GM23338 (cell line): ENCODE measurements around the gene PFDN4. TPM values are rescaled to one million over a fixed set of nuclear protein-coding genes. Genes with fewer than 3 reads are reported as not detected.
A peak's percentile ranks its signal among the peaks of the same experiment; 100 is the strongest.

Experiments used
- ATAC-seq: fragments of 200-7000 bp; cut with Tn5 transposase; 3 replicates; pipeline ENCODE4 v1.9.1; 2020
- DNase-seq: peaks from one replicate; pipeline ENCODE4 v3.0.0-alpha.2; 2015; ENCODE audit warnings: low spot score
- H2AFZ ChIP-seq: fragments of 200-600 bp; sonication (generic); 2 replicates; pipeline ENCODE4 v1.8.0; 2016; ENCODE audit warnings: antibody characterized with exemption, mild to moderate bottlenecking, moderate library complexity
- H3F3A ChIP-seq: fragments of 200-600 bp; sonication (generic); replicated peaks from 2 replicates; pipeline ENCODE4 v1.8.0; 2017; ENCODE audit warnings: antibody characterized with exemption, mixed run types, low read depth
- H3K27ac ChIP-seq: fragments of 200-600 bp; sonication (generic); 2 replicates; pipeline ENCODE4 v1.6.1; 2016; ENCODE audit warnings: low read depth
- H3K27me3 ChIP-seq: fragments of 200-600 bp; sonication (generic); 2 replicates; pipeline ENCODE4 v1.8.0; 2016; ENCODE audit warnings: mild to moderate bottlenecking, mixed run types, moderate library complexity; ENCODE audit not compliant: insufficient read depth
- H3K36me3 ChIP-seq: fragments of 200-600 bp; sonication (generic); 2 replicates; pipeline ENCODE4 v1.8.0; 2016; ENCODE audit warnings: mild to moderate bottlenecking; ENCODE audit not compliant: insufficient read depth
- H3K4me1 ChIP-seq: fragments of 200-600 bp; sonication (generic); 2 replicates; pipeline ENCODE4 v1.8.0; 2016; ENCODE audit warnings: mild to moderate bottlenecking, moderate library complexity; ENCODE audit not compliant: insufficient read depth
- H3K4me2 ChIP-seq: fragments of 200-600 bp; sonication (generic); 2 replicates; pipeline ENCODE4 v1.7.1; 2017; ENCODE audit warnings: mixed run types
- H3K4me3 ChIP-seq: fragments of 200-600 bp; sonication (generic); 2 replicates; pipeline ENCODE4 v1.6.1; 2016; ENCODE audit warnings: mixed run types
- H3K79me2 ChIP-seq: fragments of 200-600 bp; sonication (generic); replicated peaks from 2 replicates; pipeline ENCODE4 v1.8.0; 2017; ENCODE audit warnings: mild to moderate bottlenecking; ENCODE audit not compliant: insufficient read depth
- H3K9me2 ChIP-seq: fragments of 200-600 bp; sonication (generic); 2 replicates; pipeline ENCODE4 v1.8.0; 2017; ENCODE audit not compliant: insufficient read depth
- H4K20me1 ChIP-seq: fragments of 200-600 bp; sonication (generic); replicated peaks from 2 replicates; pipeline ENCODE4 v1.8.0; 2017; ENCODE audit warnings: mild to moderate bottlenecking; ENCODE audit not compliant: insufficient read depth
- H3K27ac Mint-ChIP-seq: 2 replicates; pipeline ENCODE4 v1.8.0; 2020; ENCODE audit warnings: inconsistent platforms, mild to moderate bottlenecking, moderate library complexity, mixed read lengths
- H3K27me3 Mint-ChIP-seq: 3 replicates; pipeline ENCODE4 v1.8.0; 2022; ENCODE audit warnings: low read depth, mild to moderate bottlenecking, moderate library complexity, mixed read lengths, inconsistent platforms; ENCODE audit not compliant: insufficient read depth, poor library complexity
- H3K36me3 Mint-ChIP-seq: 3 replicates; pipeline ENCODE4 v1.8.0; 2021; ENCODE audit warnings: low read depth, mild to moderate bottlenecking, inconsistent platforms, moderate library complexity, mixed read lengths
- H3K4me1 Mint-ChIP-seq: 3 replicates; pipeline ENCODE4 v1.8.0; 2020; ENCODE audit warnings: mild to moderate bottlenecking, inconsistent platforms, mixed read lengths
- H3K4me3 Mint-ChIP-seq: 3 replicates; pipeline ENCODE4 v1.8.0; 2021; ENCODE audit warnings: moderate library complexity, mild to moderate bottlenecking, inconsistent platforms, mixed read lengths
- H3K9me3 Mint-ChIP-seq: 3 replicates; pipeline ENCODE4 v1.8.0; 2020; ENCODE audit warnings: moderate library complexity, mild to moderate bottlenecking, inconsistent platforms, mixed read lengths
- EZH2 ChIP-seq: fragments of 200-600 bp; sonication (generic); IDR thresholded peaks from one replicate; pipeline ENCODE4 v1.8.0; 2017; ENCODE audit warnings: antibody characterized with exemption, mild to moderate bottlenecking, low read depth; ENCODE audit not compliant: unreplicated experiment
- EZH2phosphoT487 ChIP-seq: fragments of 200-600 bp; sonication (generic); IDR thresholded peaks from one replicate; pipeline ENCODE4 v1.8.1; 2018; ENCODE audit warnings: antibody characterized with exemption; ENCODE audit not compliant: unreplicated experiment
- POLR2AphosphoS5 ChIP-seq: IDR thresholded peaks from 2 replicates; pipeline ENCODE4 v1.6.1; 2016; ENCODE audit warnings: antibody characterized with exemption, low read depth
- ZNF331 ChIP-seq: fragments of 250-450 bp; sonication (Bioruptor Pico); IDR thresholded peaks from 2 replicates; pipeline ENCODE4 v1.5.0; 2020; ENCODE audit warnings: low read depth, mild to moderate bottlenecking, moderate library complexity
- polyA plus RNA-seq: library from polyadenylated mRNA; unstranded; fragments of >200 nt; fragmentation: Nextera tagmentation; extraction: Ambion mirVana; gene quantifications from 2 replicates; pipeline ENCODE4 v1.2.1, GENCODE V29; 2016
- total RNA-seq: library from RNA; depleted of rRNA; stranded (reverse); fragments of >200 nt; shearing (Covaris generic); gene quantifications from 2 replicates; pipeline ENCODE4 v1.2.3, GENCODE V29; 2014

Gene PFDN4
- total and polyA plus RNA-seq, 2 experiments from 2014 or later, result 105 to 477 TPM

DNA sequence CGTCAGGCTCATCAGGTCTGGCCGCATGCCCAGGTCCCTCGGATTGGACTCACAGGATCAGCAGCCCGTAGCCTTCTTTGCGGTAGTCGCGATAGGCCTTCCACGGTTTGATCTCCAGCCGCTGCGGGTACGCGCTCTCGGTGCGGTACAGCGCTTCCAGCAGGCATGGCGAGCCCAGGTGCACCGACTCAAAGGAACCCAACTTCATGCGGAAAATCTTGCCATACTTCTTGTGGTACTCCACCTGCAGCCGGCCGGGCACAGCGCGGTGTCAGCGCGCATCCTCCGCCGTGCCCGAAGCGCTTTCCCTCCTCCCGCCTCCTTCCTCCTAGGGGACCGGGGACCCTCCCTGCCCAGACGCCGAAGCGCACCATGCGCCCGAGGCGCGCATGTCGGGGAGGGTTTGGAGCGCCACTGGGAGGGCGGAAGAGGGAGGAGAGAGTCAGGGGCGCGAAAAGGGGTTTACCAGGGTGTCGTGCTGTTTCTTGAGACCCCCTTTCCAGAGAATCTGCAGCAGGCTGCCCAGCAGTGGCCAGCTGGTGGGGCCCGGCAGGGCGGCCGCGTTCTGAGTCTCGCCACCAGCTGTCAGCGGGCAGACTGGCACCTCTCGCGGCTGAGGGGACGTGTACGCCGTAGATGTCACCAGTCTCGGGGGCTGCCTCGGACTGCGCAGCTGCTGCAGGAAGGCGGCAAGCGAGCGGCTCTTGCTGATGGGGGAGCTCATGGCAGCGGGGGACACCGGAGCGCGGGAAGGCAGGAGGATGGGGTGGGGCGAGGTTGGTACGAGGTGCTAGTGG, 34.8 kb upstream of the PFDN4 start:
- peaks cover 17% of the 10 kb centered on the region for H3K4me1 Mint-ChIP-seq
- H3K36me3 Mint-ChIP-seq, result no peaks in the 10 kb centered on the region
- no peaks in the 10 kb centered on the region for H3F3A ChIP-seq
- H3K27me3 Mint-ChIP-seq, result peaks cover 60% of the 10 kb centered on the region
- no peak overlapping the region for H3K27ac ChIP-seq
- H3K79me2 ChIP-seq, result no peaks in the 10 kb centered on the region
- H3K4me3 ChIP-seq, result peak overlapping the region; percentile 54
- H3K9me3 Mint-ChIP-seq, result peaks cover 3% of the 10 kb centered on the region; the same call in 1 of the 3 replicates
- ATAC-seq, result peak; percentile 70
- peak overlapping the region; percentile 97 for H2AFZ ChIP-seq
- peak; percentile 77 for DNase-seq
- no peaks in the 10 kb centered on the region for H3K36me3 ChIP-seq
- H3K9me2 ChIP-seq, result no peaks in the 10 kb centered on the region
- no peak overlapping the region for H3K27ac Mint-ChIP-seq
- peaks cover 71% of the 10 kb centered on the region for H3K27me3 ChIP-seq
- peak overlapping the region; percentile 95 for H3K4me2 ChIP-seq
- H3K4me1 ChIP-seq, result peaks cover 16% of the 10 kb centered on the region
- TF ChIP-seq EZH2phosphoT487 (no peak), EZH2 (peak; percentile 53)
- H3K4me3 Mint-ChIP-seq, result peak overlapping the region; percentile 70
- no peaks in the 10 kb centered on the region for H4K20me1 ChIP-seq

DNA sequence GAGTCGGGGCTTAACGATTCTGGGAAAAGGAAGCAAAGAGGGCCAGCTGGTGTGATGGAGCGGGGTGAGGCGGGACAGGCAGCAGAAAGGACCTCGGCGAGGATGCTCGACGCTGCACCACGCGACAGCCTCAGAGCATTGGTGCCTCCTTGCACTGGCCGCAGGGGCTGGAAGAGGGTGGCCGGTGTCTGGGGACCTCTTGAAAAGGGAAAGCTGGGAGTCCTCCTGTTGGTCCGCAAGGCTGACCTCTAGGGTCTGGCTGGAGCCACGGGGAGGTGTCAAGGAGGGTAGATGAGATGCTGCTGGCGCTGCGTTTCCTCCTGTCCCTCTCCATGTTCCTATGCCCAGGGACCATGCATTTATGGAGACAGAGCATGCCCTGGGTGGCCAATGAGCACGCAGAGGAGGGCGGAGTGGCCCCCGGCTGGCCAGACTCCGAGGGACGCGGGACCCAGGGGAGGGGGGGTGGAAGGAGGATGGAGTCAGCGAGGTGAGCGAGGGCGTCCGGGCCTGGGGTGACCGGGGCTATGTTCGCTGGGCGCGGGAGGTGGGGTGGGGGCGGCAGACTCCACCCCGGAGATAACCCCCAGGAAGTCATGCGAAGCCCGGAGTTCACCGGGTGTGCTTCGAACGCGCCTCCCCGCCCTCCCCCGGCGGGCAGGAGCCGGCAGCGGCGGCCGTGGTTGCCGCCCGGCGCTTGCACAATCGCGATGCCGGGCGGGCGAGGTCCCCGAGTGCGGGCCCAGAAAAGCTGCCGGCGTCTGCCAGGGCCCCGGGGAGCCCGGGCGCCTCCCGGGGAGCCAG, 34.0 kb upstream of the PFDN4 start, which contains the start of gene CYP24A1:
Gene CYP24A1, minus strand, starts transcription at position 334 of the 804 bp plus-strand sequence. CDS start 407 bp downstream, outside the sequence.
- Histone ChIP-seq H3K9me2 (no peaks in the 10 kb centered on the region), H3K27ac (no peak within 1 kb of the TSS), H3K79me2 (no peaks in the 10 kb centered on the region), H3F3A (no peaks in the 10 kb centered on the region), H3K4me3 (peak within 1 kb of the TSS; percentile 54), H3K36me3 (no peaks in the 10 kb centered on the region), H4K20me1 (no peaks in the 10 kb centered on the region), H3K4me1 (peaks cover 16% of the 10 kb centered on the region), H3K4me2 (peak within 1 kb of the TSS; percentile 95), H2AFZ (peak within 1 kb of the TSS; percentile 97), H3K27me3 (peaks cover 71% of the 10 kb centered on the region)
- H3K4me1 Mint-ChIP-seq, result peaks cover 14% of the 10 kb centered on the region; the same call in 2 of the 3 replicates
- H3K36me3 Mint-ChIP-seq, result no peaks in the 10 kb centered on the region
- peak; percentile 72 for TF ChIP-seq EZH2
- no peak for TF ChIP-seq POLR2AphosphoS5
- DNase-seq, result peak; percentile 57
- no peak within 1 kb of the TSS for H3K27ac Mint-ChIP-seq
- peaks cover 3% of the 10 kb centered on the region; the same call in 1 of the 3 replicates for H3K9me3 Mint-ChIP-seq
- H3K4me3 Mint-ChIP-seq, result peak within 1 kb of the TSS; percentile 73
- H3K27me3 Mint-ChIP-seq, result peaks cover 55% of the 10 kb centered on the region
- ATAC-seq, result peak; percentile 47

DNA sequence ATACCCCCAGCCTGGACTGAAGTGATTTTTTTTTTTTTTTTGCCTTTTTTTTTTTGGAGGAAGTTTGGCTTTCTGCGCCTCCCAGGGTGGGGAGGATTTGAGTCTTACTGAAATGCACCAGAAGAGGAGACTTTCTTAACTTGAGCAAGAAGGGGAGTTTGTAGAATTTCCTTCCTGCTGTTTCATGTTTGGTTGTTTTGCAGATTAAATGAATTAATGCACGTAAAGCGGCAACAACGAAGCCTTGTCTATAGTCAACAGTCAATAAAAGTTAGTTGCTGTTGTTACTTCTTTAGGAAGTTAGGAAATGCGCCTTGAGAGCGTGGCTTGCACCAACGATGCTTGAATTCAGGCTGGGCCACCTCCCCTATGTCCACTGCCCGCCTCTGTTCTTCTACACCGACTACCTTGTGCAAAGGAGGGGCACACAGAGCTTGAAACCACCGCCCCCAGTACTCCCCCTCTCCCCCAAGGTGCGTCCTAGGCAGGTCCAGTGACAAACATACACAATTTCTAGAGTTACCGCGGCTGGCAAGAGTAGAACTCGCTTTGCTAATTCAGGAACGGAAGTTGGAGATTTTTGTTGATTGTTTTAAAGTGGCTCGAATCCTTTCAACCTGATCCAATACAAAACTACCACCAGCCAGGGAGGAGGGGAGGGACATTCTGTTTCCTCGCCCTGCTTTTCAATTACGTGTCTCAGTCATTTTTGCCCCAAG, 33.3 kb upstream of the PFDN4 start:
- H3K4me1 Mint-ChIP-seq, result peaks cover 14% of the 10 kb centered on the region; the same call in 2 of the 3 replicates
- DNase-seq, result peak; percentile 31
- no peaks in the 10 kb centered on the region for H3K36me3 Mint-ChIP-seq
- Histone ChIP-seq H3K4me1 (peaks cover 16% of the 10 kb centered on the region), H3F3A (no peaks in the 10 kb centered on the region), H3K27ac (no peak overlapping the region), H3K36me3 (no peaks in the 10 kb centered on the region), H3K27me3 (peaks cover 71% of the 10 kb centered on the region), H3K9me2 (no peaks in the 10 kb centered on the region), H3K4me3 (peak overlapping the region; percentile 54), H3K4me2 (peak overlapping the region; percentile 95), H3K79me2 (no peaks in the 10 kb centered on the region), H4K20me1 (no peaks in the 10 kb centered on the region), H2AFZ (peak overlapping the region; percentile 97)
- TF ChIP-seq ZNF331 (CRISPR knock-in tag) (no peak), EZH2 (peak; percentile 69)
- H3K4me3 Mint-ChIP-seq, result peak overlapping the region; percentile 73
- peaks cover 3% of the 10 kb centered on the region; the same call in 1 of the 3 replicates for H3K9me3 Mint-ChIP-seq
- H3K27ac Mint-ChIP-seq, result no peak overlapping the region
- no peak for ATAC-seq
- H3K27me3 Mint-ChIP-seq, result peaks cover 55% of the 10 kb centered on the region
